B cell (primary cell): ENCODE measurements around the gene PDZRN3. TPM values are rescaled to one million over a fixed set of nuclear protein-coding genes. Genes with fewer than 3 reads are reported as not detected.

Experiments
- ATAC-seq: fragments of 200-7000 bp; cut with Tn5 transposase; one replicate; pipeline ENCODE4 v1.10.0; 2021; ENCODE audit warnings: low read depth, mild to moderate bottlenecking, moderate number of reproducible peaks, moderate library complexity
- CTCF ChIA-PET: fragments of 350-600 bp; sonication (Branson Sonifier 250); formaldehyde crosslinking; loops from one replicate; lab custom pipeline; 2021; ENCODE audit warnings: antibody characterized with exemption, inconsistent platforms; lab: Charles Lee
- POLR2A ChIA-PET: fragments of 350-600 bp; sonication (Branson Sonifier 250); formaldehyde crosslinking; loops from one replicate; lab custom pipeline; 2021; ENCODE audit warnings: antibody characterized with exemption; lab: Charles Lee
- DNase-seq: peaks from one replicate; pipeline ENCODE4 v3.0.0; 2013
- H2AFZ ChIP-seq: 2 replicates; pipeline ENCODE4 v1.6.1; 2012; ENCODE audit warnings: mild to moderate bottlenecking, low read depth, low read length; ENCODE audit not compliant: insufficient read depth, poor library complexity, severe bottlenecking
- H3K27ac ChIP-seq, 2 donors: 1 replicate in 1 of 2; 2 replicates in 1 of 2; pipeline ENCODE4 v1.5.1; 2012 to 2013; ENCODE audit warnings: low read length in 2 of 2, mild to moderate bottlenecking in 2 of 2, moderate library complexity in 1 of 2
- H3K27me3 ChIP-seq, 4 experiments: fragments of 200-600 bp in 1 of 4; sonication (generic) in 1 of 4; replicated peaks in 1 of 4; 1 replicate in 2 of 4; 2 replicates in 2 of 4; pipeline versions ENCODE4 v1.6.1 to v1.7.0; 2013 to 2016; ENCODE audit warnings: low read length in 3 of 4, mild to moderate bottlenecking in 2 of 4, mixed read lengths in 1 of 4, moderate library complexity in 1 of 4; ENCODE audit not compliant: insufficient read depth in 4 of 4, control insufficient read depth in 3 of 4; ENCODE audit errors: control extremely low read depth in 1 of 4
- H3K36me3 ChIP-seq, 2 experiments: replicated peaks in 1 of 2; 1 replicate in 1 of 2; 2 replicates in 1 of 2; pipeline versions ENCODE4 v1.6.1 to v1.7.1; 2013; ENCODE audit warnings: low read length in 1 of 2; ENCODE audit not compliant: insufficient read depth in 2 of 2, control insufficient read depth in 1 of 2; ENCODE audit errors: control extremely low read depth in 1 of 2, extremely low read depth in 1 of 2
- H3K4me1 ChIP-seq, 2 donors: fragments of 200-600 bp in 1 of 2; sonication (generic) in 1 of 2; 1 replicate in 1 of 2; 2 replicates in 1 of 2; pipeline versions ENCODE4 v1.5.1 to v1.6.1; 2013 to 2017; ENCODE audit warnings: low read length in 2 of 2; ENCODE audit not compliant: control insufficient read depth in 2 of 2, insufficient read depth in 2 of 2
- H3K4me2 ChIP-seq: replicated peaks from 2 replicates; pipeline ENCODE3; 2012; ENCODE audit warnings: mild to moderate bottlenecking, low read depth, low read length; ENCODE audit not compliant: poor library complexity, severe bottlenecking
- H3K4me3 ChIP-seq, 5 experiments: fragments of 200-600 bp in 1 of 5; sonication (generic) in 1 of 5; 1 replicate in 3 of 5; 2 replicates in 2 of 5; pipeline versions ENCODE4 v1.5.1 to v1.7.0; 2011 to 2016; ENCODE audit warnings: low read length in 4 of 5, mild to moderate bottlenecking in 4 of 5, low read depth in 2 of 5, control low read depth in 1 of 5, moderate library complexity in 1 of 5; ENCODE audit not compliant: insufficient read depth in 1 of 5; ENCODE audit errors: control extremely low read depth in 1 of 5, extremely low read depth in 1 of 5
- H3K79me2 ChIP-seq: fragments of 200-600 bp; sonication (generic); one replicate; pipeline ENCODE4 v1.6.0; 2016; ENCODE audit warnings: low read length; ENCODE audit not compliant: control insufficient read depth, insufficient read depth
- H3K9ac ChIP-seq: fragments of 200-600 bp; sonication (generic); 2 replicates; pipeline ENCODE4 v1.6.1; 2017; ENCODE audit warnings: mild to moderate bottlenecking, low read length, moderate library complexity
- H3K9me3 ChIP-seq, 3 donors: one replicate each; pipeline versions ENCODE4 v1.6.1 to v1.7.1; 2013; ENCODE audit warnings: low read length in 2 of 3; ENCODE audit not compliant: control insufficient read depth in 2 of 3, insufficient read depth in 1 of 3; ENCODE audit errors: control extremely low read depth in 1 of 3
- H4K20me1 ChIP-seq: 2 replicates; pipeline ENCODE4 v1.6.0; 2012; ENCODE audit warnings: mild to moderate bottlenecking, low read length; ENCODE audit not compliant: insufficient read depth, control insufficient read depth, poor library complexity, severe bottlenecking
- H3K27ac Mint-ChIP-seq: one replicate; pipeline ENCODE4 v1.8.0; 2021; ENCODE audit warnings: mixed read lengths
- H3K27me3 Mint-ChIP-seq: one replicate; pipeline ENCODE4 v1.8.0; 2021; ENCODE audit warnings: mixed read lengths
- H3K4me1 Mint-ChIP-seq: one replicate; pipeline ENCODE4 v1.8.0; 2021; ENCODE audit warnings: mixed read lengths
- H3K4me3 Mint-ChIP-seq: one replicate; pipeline ENCODE4 v1.8.0; 2021; ENCODE audit warnings: mixed read lengths
- H3K9me3 Mint-ChIP-seq: one replicate; pipeline ENCODE4 v1.8.0; 2022; ENCODE audit warnings: mixed read lengths; ENCODE audit not compliant: insufficient read depth
- EZH2 ChIP-seq: IDR thresholded peaks from 2 replicates; pipeline ENCODE4 v1.6.1; 2012; ENCODE audit warnings: borderline replicate concordance, low read depth, mild to moderate bottlenecking, moderate library complexity, low read length; ENCODE audit not compliant: insufficient read depth, poor library complexity, severe bottlenecking
- WGBS: methylation state at CpG from one replicate; pipeline ENCODE4 v1.1.5; 2013; ENCODE audit warnings: missing lambda C conversion rate; ENCODE audit not compliant: insufficient coverage; 5-methylcytosine and 5-hydroxymethylcytosine counted together
- intact Hi-C: fragments of 100-400 bp; cut with micrococcal nuclease; formaldehyde crosslinking; loops from one replicate; pipeline ENCODE4 v1.10.0; 2022
- polyA plus RNA-seq: library from polyadenylated mRNA; depleted of rRNA; stranded (reverse); fragments of >200 nt; gene quantifications from 2 replicates; pipeline ENCODE4 v1.2.3, GENCODE V29; 2012
- total RNA-seq, 2 donors: library from RNA; stranded (reverse); fragments of 120-200 nt in 1 of 2; gene quantifications; 1 replicate in 1 of 2; 2 replicates in 1 of 2; pipeline versions ENCODE4 v1.2.3 to v1.2.4, GENCODE V29; 2013 to 2022
- TF ChIP-seq, protein P1 (sequence below): fragments of 200-600 bp; IDR thresholded peaks from one replicate; pipeline ENCODE4 v1.8.0; 2022; ENCODE audit warnings: antibody characterized with exemption, mild to moderate bottlenecking

The PDZRN3 gene
- total and polyA plus RNA-seq, 2 donors (not counting 1 experiment from before 2014, with no cell fraction given): not detected

- no peak overlapping the region for H3K27ac Mint-ChIP-seq
- POLR2A ChIA-PET: no interaction called here
- H3K4me1 Mint-ChIP-seq: no peaks in the 10 kb centered on the region
- TF ChIP-seq EZH2: no peak
- TF ChIP-seq, protein P1, sequence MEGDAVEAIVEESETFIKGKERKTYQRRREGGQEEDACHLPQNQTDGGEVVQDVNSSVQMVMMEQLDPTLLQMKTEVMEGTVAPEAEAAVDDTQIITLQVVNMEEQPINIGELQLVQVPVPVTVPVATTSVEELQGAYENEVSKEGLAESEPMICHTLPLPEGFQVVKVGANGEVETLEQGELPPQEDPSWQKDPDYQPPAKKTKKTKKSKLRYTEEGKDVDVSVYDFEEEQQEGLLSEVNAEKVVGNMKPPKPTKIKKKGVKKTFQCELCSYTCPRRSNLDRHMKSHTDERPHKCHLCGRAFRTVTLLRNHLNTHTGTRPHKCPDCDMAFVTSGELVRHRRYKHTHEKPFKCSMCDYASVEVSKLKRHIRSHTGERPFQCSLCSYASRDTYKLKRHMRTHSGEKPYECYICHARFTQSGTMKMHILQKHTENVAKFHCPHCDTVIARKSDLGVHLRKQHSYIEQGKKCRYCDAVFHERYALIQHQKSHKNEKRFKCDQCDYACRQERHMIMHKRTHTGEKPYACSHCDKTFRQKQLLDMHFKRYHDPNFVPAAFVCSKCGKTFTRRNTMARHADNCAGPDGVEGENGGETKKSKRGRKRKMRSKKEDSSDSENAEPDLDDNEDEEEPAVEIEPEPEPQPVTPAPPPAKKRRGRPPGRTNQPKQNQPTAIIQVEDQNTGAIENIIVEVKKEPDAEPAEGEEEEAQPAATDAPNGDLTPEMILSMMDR: no peak
- no peaks in the 10 kb centered on the region for H3K9me3 Mint-ChIP-seq
- Histone ChIP-seq H2AFZ (no peak overlapping the region), H3K4me3 (no peak overlapping the region), H3K27me3 (no peaks in the 10 kb centered on the region), H3K79me2 (no peaks in the 10 kb centered on the region), H3K27ac (no peak overlapping the region), H3K9ac (no peak overlapping the region), H3K4me2 (no peak overlapping the region), H3K4me1 (no peaks in the 10 kb centered on the region), H4K20me1 (no peaks in the 10 kb centered on the region), H3K9me3 (no peaks in the 10 kb centered on the region), H3K36me3 (no peaks in the 10 kb centered on the region)
- intact Hi-C loops: no loop called here
- WGBS: 93% methylated on average over 6 of the region's 12 CpGs
- ATAC-seq: no peak
- no peak overlapping the region for H3K4me3 Mint-ChIP-seq
- CTCF ChIA-PET: no interaction called here
- no peaks in the 10 kb centered on the region for H3K27me3 Mint-ChIP-seq
- DNase-seq: no peak
Observed at GRCh38 chr3:73608456-73609314, 16.1 kb downstream of the PDZRN3 start.

- no peaks in the 10 kb centered on the region for H3K9me3 ChIP-seq
- no peak overlapping the region for H2AFZ ChIP-seq
- no peak overlapping the region for H3K4me2 ChIP-seq
- no peak for DNase-seq
- ChIA-PET CTCF (no interaction called here), POLR2A (no interaction called here)
- TF ChIP-seq, protein P1: no peak
- no peak for TF ChIP-seq EZH2
- no peaks in the 10 kb centered on the region for H3K79me2 ChIP-seq
- H3K27me3 ChIP-seq: no peaks in the 10 kb centered on the region
- H3K27ac ChIP-seq: no peak overlapping the region
- H3K27me3 Mint-ChIP-seq: no peaks in the 10 kb centered on the region
- no peak overlapping the region for H3K4me3 Mint-ChIP-seq
- H3K36me3 ChIP-seq: no peaks in the 10 kb centered on the region
- no peak overlapping the region for H3K4me3 ChIP-seq
- no peak overlapping the region for H3K27ac Mint-ChIP-seq
- H4K20me1 ChIP-seq: no peaks in the 10 kb centered on the region
- H3K9ac ChIP-seq: no peak overlapping the region
- H3K9me3 Mint-ChIP-seq: no peaks in the 10 kb centered on the region
- H3K4me1 Mint-ChIP-seq: no peaks in the 10 kb centered on the region
- no peak for ATAC-seq
- no peaks in the 10 kb centered on the region for H3K4me1 ChIP-seq
- intact Hi-C loops: no loop called here
Observed at GRCh38 chr3:73605861-73606260, 18.9 kb downstream of the PDZRN3 start.
